ENCODE data around the gene ALPP.
"Not testable (repeated sequence)": the region's sequence is repeated elsewhere in the genome, so short reads cannot be mapped to it uniquely, and the experiment has no call there.

Gene ALPP

GRCh38 chr2:232363064-232363783, 15.3 kb upstream of the ALPP start:
- not testable (repeated sequence) for FAIRE-seq; DNase-seq (ENCODE audit: insufficient read length, low spot score)

DNA sequence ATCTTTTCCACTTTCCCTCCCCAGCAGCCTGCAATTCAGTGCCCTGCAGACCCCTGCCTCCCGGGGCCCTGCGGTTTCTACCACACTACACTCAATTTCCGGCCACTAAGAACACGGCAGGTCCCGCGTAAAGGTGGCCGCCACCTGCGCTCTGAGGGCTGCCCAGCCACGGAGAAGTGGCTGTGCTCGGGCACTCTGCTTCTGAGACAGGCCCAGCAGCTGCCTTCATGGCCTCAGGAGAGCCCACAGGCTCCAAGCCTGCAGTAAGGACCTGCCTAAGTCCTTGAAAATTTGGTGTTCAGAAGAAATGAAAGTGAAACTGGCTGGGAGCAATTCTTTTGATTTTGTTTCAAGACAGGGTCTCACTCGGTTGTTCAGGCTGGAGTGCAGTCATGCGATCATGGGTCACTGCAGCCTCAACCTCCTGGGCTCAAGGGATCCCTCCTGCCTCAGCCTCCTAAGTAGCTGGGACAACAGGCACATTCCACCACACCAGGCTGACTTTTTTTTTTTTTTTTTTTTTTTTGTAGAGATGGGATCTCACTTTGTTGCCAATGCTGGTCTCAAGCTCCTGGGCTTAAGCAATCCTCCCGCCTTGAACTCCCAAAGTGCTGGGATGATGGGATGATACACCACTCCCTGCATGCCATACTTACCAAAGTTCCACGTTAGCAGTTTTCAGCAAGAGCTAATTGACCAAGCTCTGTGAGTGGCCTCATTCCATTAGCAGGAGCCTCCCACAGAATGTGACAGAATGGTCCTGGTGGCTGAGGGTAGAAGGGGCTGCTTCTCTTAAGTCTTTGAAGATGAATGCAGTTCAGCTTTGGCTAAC, 14.6 kb upstream of the ALPP start:
- no peak for FAIRE-seq
- DNase-seq (ENCODE audit: insufficient read length, low spot score), result no peak

DNA sequence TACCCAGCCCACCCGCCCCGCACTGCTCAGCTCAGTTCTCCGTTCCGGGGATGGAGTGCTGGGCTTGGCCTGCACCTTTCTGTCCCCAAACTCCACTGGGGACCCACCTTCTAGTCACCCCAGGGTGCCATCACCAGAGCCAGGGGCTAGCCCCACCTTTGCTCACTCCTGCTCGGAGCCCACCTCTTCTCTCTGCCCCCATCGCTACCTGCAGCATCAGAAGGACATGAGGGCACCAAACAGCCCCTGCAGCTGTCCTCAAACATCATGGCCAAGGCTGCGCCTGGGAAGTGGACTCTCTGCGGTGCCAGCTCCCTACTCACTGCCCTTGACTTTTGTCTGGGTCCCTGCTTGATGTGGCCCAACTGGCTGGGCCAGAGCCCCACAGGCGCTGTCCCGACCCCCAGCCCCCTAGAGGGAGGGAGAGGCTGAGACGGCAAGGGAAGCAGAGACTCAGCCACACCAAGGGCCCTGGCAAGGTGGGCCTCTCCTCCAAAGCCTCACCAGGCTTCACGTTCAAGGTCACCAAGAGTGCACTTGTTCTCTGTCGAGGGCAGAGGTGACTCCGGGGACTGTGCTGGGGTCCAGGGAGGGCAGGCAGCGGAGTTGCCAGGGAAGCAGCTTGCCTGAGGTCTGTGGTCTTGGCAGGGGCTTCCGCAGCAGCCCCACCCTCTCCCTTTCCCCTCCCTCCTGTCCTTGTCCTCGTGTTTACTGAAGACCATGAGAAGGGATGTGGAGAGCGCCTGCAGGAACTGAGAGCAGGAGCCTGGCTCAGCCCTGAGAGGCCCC, 13.6 kb upstream of the ALPP start:
- DNase-seq (ENCODE audit: insufficient read length, low spot score); FAIRE-seq: not testable (repeated sequence)

GRCh38 chr2:232365621-232366321, 12.8 kb upstream of the ALPP start:
- DNase-seq (ENCODE audit: insufficient read length, low spot score), result peak; percentile 53
- FAIRE-seq, result peak; percentile 92

- not testable (repeated sequence) for DNase-seq (ENCODE audit: insufficient read length, low spot score); FAIRE-seq
These were observed 12.1 kb upstream of the ALPP start for GRCh38 chr2:232366461-232366860.

- DNase-seq (ENCODE audit: insufficient read length, low spot score) (no peak), FAIRE-seq (no peak)
These were observed 11.5 kb upstream of the ALPP start for GRCh38 chr2:232367016-232367415.

DNA sequence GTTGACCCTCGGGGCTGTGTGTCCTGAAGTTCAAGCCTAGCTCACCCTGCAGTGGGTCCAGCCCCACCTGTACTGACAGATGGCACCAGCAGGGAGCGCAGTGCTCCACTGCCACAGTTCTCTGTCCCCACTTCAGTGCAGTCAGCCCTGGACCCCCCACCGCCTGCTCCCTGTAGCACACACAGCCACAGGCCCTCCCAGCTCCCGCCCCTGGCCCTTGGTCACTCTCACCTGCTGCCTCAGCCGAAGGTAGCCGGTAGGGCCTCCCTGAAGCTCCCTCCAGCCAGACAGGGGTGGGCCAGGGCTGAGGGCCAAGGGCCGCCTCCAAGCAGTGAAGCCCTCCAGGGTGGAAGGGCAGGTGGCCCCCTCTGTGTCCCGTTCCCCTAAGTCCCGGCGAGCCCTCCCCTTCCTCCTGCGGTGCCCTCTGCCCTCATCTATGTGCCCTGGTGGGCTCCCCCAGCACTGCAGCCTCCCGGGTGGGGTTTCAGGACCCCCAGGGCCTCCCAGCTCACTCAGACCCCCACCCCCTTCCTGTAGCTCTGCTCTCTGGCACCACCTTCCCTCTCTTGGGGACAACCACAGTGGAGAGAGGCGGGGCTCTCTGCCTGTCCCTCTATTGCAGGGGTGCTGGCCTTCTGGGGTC, 10.8 kb upstream of the ALPP start:
- no peak for FAIRE-seq
- no peak for DNase-seq (ENCODE audit: insufficient read length, low spot score)

DNA sequence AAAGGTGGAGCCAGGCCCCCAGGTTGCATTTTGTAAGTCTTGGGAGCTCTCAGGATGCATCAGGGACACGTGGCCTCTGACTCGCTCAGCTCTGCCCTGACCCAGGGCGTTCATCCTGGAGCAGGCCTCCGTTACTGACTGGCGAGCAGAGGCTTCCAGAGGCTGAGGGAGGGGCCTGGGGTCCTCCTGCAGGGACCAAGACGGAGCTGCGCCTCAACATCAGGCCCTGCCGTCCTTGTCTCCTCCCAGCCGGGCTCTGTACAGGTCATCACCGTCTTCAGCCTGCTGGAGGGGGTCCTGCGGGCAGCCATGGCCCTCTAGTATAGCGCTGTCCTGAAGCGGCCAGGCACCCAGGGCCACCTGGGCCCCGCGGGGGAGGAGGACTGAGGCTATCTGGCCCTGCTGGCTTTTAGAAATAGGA, 10.2 kb upstream of the ALPP start:
- FAIRE-seq (no peak), DNase-seq (ENCODE audit: insufficient read length, low spot score) (no peak)

DNA sequence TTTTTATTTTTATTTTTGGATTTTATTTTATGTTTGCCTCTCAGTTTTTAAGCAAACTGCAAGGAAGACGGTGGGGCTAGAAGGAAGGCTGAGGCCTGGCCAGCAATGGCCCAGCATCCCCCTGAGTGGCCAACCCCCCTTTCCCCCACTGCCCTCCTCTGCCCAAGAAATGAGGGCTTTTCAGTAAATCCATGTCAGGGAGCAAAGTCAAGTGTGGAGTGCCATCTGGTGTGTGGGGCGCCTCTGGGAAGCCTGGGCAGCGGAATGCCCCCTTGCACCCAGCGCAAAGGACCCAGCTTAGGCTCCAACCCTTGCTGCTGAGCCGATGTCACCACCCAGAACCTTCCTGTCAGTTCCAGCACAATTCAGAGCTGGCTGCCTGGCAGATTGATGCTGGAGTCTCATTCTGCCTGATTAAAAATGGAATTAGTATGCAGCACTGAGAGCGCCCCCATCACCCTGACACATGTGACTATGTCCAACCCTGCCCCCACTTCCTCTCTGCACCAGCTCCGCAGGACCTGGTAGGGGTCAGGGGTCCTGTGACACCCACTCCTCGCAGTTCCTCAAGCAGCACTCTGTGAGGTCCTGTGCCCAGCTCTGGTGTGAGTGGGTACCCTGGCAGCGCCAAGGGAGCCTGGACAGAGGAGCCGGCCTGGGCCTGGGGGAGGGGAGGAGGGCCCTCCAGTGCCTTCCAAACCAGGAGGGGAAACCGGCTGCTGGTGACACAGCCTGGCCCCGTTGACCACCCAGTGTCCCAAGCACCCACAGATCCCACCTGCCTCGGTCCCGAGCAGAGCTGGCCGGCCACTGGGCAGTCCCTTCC, 9.2 kb upstream of the ALPP start:
- no peak for FAIRE-seq
- no peak for DNase-seq (ENCODE audit: insufficient read length, low spot score)

DNA sequence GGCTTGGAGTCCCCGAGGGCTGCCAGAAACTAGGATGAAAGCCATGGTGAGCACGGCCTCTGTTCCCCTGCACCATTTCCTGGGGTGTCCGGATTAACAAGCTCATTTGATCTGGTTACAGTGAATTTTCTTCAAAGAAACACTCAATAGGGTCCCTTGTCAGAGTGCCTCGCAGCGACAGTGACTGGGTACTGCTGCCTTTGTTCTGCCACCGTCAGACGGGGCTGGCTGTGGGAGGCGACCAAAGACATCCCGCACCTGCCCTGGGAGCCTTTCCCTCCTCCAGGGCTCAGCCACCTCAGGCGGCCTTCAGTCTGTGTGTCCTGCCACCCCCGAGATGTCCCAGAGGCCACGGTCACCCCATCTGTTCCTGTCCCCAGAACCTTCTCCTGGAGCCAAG, 8.5 kb upstream of the ALPP start:
- FAIRE-seq; DNase-seq (ENCODE audit: insufficient read length, low spot score): not testable (repeated sequence)

DNA sequence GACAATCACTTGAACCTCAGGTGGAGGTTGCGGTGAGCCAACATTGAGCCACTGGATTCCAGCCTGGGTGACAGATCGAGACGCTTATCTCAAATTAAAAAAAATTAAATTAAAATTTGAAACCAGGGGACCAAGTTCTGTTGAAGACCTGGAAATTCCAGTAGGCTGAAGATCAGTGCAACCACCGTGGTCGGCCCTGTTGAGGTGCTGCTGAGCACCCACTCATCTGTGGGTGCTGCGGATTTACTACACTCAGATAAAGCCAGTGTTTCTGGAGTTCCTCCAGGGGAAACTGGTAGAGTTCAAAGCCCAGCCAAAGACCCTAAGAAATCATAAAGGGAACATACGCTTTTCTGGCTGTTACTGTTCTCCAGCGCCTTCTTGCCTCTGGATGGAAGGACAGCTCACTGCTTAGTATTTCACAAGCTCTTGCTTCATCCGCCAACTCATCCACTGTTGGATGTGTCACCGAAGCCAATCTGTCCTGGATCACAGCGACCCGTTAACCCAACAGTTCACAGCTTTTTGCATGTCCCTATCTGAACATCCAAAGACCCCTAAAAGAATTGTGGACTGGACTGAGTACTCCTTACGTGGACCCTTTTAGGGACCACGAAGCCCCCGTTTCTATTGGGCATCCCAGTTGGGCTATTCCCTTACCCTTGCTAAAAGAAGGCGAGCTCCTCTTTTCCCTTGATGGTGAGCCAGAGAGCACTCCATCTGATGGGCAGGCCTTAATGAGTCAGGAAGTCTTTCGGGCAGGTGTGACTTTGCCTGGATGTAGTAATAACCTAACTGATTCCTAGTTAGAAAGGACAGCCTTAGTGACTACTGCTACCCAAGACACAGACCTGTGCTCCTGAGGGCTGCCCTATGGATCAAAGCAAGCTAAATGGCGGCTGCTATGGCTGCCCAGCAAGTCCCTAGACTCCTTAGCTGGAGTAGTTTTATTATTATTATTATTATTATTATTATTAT, 6.0 kb upstream of the ALPP start:
- no peak for DNase-seq (ENCODE audit: insufficient read length, low spot score)
- no peak for FAIRE-seq

DNA sequence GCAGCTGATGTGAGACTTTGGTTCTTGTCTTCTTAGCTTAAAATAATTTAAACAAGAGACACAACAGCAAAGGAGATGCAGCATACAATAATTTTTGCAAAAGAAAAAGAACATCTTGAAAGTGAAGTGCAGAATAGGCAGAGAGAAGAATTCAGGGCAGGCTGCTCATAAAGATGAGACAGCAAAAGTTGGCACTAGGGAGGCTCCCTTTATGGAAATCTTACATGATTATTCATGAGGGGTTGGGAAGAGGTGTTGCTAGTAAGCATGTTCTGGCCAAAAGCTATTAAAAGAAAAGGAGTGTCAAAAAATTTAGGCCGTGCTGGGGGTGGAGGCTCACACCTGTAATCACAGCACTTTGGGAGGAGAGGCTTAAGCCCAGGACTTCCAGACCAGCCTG, 4.2 kb upstream of the ALPP start:
- no peak for DNase-seq (ENCODE audit: insufficient read length, low spot score)

DNA sequence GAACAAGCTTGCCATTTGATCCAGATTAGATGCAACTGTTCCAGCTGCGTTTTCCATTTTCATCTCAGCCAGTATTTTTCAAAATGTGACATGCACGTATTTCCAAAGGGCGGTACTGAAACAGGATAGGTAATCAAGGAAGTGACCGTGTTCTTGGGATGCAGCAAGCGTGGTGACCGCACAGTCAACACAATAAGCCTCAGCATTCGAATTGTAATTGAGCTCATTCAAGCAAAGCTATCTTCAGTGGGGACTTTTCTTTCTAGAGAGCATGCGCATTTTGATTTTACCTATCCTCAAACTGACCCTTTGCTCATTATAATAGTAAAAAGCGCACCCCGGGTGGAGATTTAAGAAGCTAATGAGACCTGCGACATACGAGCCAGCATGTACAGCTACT, 3.4 kb upstream of the ALPP start:
- DNase-seq (ENCODE audit: insufficient read length, low spot score) (no peak), FAIRE-seq (no peak)

More for the DNA sequence above, 4.2 kb upstream of the ALPP start:
- FAIRE-seq, result no peak

DNA sequence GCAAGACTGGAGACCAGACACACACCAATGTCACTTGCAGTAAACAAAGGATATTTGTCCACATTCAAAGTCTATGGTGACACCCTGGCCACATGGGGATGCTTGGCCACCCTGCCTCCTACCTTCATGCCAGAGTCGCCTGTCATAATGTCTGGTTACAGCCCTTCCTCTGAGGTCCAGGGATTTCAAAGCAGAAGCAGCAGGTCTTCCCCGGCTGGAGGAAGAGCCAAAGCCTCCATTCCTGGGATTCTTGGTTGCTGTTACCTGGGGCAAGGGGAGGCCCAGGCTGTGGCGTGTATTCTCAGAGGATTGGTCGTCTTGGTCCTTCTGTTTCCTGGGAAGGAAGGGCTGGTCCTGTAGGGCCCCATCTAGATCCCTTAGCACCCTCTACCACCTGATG, 2.3 kb upstream of the ALPP start:
- FAIRE-seq (peak; percentile 9), DNase-seq (ENCODE audit: insufficient read length, low spot score) (no peak)

DNA sequence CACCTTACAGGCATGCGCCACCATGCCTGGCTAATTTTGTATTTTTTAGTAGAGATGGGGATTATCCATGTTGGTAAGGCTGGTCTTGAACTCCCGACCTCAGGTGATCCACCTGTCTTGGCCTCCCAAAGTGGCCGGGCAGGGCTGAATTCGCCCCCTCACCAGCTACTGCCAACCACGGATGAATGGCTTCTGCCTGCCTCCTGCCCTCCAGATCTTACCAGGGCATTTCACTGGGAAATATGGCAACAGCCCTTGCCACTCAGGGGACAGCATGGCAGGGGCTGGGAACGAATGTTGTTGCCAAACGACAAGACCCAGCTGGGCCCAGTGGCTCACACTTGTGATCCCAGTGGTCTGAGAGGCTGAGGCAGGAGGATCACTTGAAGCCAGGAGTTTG, 1.8 kb upstream of the ALPP start:
- DNase-seq (ENCODE audit: insufficient read length, low spot score) (no peak), FAIRE-seq (no peak)

DNA sequence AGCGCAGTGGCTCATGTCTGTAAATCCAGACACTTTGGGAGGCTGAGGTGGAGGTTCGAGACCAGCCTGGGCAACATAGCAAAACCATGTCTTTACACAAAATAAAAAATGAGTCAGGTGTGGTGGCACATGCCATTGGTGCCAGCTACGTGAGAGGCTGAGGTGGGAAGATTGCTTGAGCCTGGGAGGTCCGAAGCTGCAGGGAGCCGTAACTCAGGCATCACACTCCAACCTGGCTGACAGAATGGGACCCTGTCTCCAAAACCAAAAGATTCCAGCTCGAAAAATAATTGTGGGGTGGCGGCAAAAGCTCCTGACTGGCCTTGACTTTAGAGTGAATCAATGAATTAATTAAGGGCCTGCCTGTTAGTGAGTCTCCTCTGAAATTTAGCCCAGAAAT, 1.2 kb upstream of the ALPP start:
- DNase-seq (ENCODE audit: insufficient read length, low spot score) (no peak), FAIRE-seq (no peak)

DNA sequence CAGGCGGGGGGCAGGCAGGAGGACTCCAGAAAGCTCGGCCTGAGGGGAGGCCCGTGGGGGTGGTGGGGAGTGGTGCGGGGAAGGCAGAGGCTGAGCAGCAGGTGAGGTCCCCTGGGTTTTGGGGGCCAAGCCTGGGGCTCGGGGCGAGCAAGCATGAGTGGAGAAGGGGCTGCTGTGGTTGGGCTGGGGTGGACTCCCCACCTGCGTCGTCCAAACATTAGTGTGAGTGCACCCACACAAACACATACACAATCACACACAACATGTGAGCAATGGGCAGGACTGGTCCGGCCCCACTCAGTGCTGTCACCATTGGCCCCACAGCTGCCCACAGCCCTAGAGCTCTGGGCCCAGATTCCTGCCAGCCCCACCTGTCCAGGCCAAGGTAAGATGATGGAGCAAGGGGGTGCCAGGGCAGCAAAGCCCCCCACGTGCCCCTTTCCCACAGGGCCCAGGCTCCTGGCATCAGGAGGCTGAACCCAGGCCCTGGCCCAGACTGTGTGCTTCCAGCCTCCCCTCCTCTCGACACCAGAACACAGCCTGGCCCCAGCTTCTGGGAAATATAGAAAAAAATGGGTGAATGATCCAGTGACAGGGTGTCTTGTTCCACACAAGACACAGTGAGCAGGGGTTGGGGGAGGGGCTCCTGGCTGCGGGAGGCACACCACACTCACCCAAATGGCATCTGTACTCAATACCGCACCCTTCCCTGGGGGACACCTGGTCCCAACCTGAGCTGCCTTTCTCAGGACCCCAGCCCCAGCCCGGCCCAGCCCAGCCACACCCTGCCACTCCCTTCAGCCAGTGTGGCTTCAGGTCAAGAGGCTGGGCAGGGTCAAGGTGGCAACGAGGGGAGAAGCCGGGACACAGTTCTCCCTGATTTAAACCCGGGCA, 463 bp upstream of the ALPP start:
- FAIRE-seq, result no peak
- no peak for DNase-seq (ENCODE audit: insufficient read length, low spot score)
